Measurements from ENCODE around the gene OR7G2.

Gene OR7G2

GRCh38 chr19:9107375-9107774 lies at the start of gene OR7G2:
Gene OR7G2 (minus strand): TSS chr19:9107475. CDS start chr19:9103243, 4,232 bp downstream.
- no peak for DNase-seq

- no peak for DNase-seq
Observed at GRCh38 chr19:9156304-9156703, 49.0 kb upstream of the OR7G2 start.

GRCh38 chr19:9155591-9155990 lies 48.3 kb upstream of the OR7G2 start:
- DNase-seq = no peak

GRCh38 chr19:9151367-9151766 lies 44.1 kb upstream of the OR7G2 start:
- no peak for DNase-seq

- no peak for DNase-seq
Observed at GRCh38 chr19:9150650-9151049, 43.4 kb upstream of the OR7G2 start.

- DNase-seq = no peak
Observed at GRCh38 chr19:9149997-9150396, 42.7 kb upstream of the OR7G2 start.

GRCh38 chr19:9148697-9149096 lies 41.4 kb upstream of the OR7G2 start:
- DNase-seq = no peak

- DNase-seq = no peak
Observed at GRCh38 chr19:9146882-9147281, 39.6 kb upstream of the OR7G2 start.

GRCh38 chr19:9144920-9145319 lies 37.6 kb upstream of the OR7G2 start:
- DNase-seq = no peak

- DNase-seq = peak; percentile 89 to 90
Observed at GRCh38 chr19:9140159-9140874, 33.0 kb upstream of the OR7G2 start, which contains the start of gene ZNF317. Gene ZNF317 (plus strand): TSS chr19:9140397. CDS start chr19:9156017, 15,620 bp downstream.

- no peak for DNase-seq
Observed at GRCh38 chr19:9139609-9140158, 32.4 kb upstream of the OR7G2 start.

- no peak for DNase-seq
Observed at GRCh38 chr19:9132422-9132821, 25.1 kb upstream of the OR7G2 start.

- no peak for DNase-seq
Observed at GRCh38 chr19:9130965-9131364, 23.7 kb upstream of the OR7G2 start.

GRCh38 chr19:9128171-9128570 lies 20.9 kb upstream of the OR7G2 start:
- no peak for DNase-seq

GRCh38 chr19:9126900-9127405 lies 19.7 kb upstream of the OR7G2 start, which contains the start of gene OR7G3:
Gene OR7G3 (minus strand): TSS chr19:9126950. CDS start chr19:9126950, 0 bp downstream.
- DNase-seq = no peak

- DNase-seq = no peak
Observed at GRCh38 chr19:9116547-9116946, 9.3 kb upstream of the OR7G2 start.

- no peak for DNase-seq
Observed at GRCh38 chr19:9115307-9115813, 8.1 kb upstream of the OR7G2 start, which contains the start of gene OR7G1. Gene OR7G1 (minus strand): TSS chr19:9115763. CDS start chr19:9115763, 0 bp downstream.

GRCh38 chr19:9109959-9110358 lies 2.7 kb upstream of the OR7G2 start:
- DNase-seq = no peak

GRCh38 chr19:9086761-9087160 lies 20.5 kb downstream of the OR7G2 start, which contains the start of gene OR1M1:
Gene OR1M1 (plus strand): TSS chr19:9087061. CDS start chr19:9093245, 6,184 bp downstream.
- no peak for DNase-seq

- DNase-seq = no peak
Observed at GRCh38 chr19:9078651-9079050, 28.6 kb downstream of the OR7G2 start.

GRCh38 chr19:9076901-9077300 lies 30.4 kb downstream of the OR7G2 start:
- DNase-seq = no peak

- no peak for DNase-seq
Observed at GRCh38 chr19:9075064-9075949, 32.0 kb downstream of the OR7G2 start.

- no peak for DNase-seq
Observed at GRCh38 chr19:9073806-9074205, 33.5 kb downstream of the OR7G2 start.

Measured in activated CD4-positive, alpha-beta T cell treated with anti-CD3 and anti-CD28 coated beads, Interleukin-2, amount 50 U/mL, for 4 hours (primary cell).